Adrenal gland (tissue), 5 donors: ENCODE results near the gene CLEC10A.
"Not testable (repeated sequence)": the region's sequence is repeated elsewhere in the genome, so short reads cannot be mapped to it uniquely, and the experiment has no call there.

Experiments used
- POLR2A ChIP-seq, 2 donors: fragments of 450-650 bp; IDR thresholded peaks; one replicate each; pipeline ENCODE4 v1.6.1; 2017; ENCODE audit warnings: antibody characterized with exemption in 2 of 2, mild to moderate bottlenecking in 2 of 2, moderate library complexity in 1 of 2
- TF ChIP-seq, protein P1 (sequence below), 6 experiments: fragments of 450-650 bp in 4 of 6; fragments of 200-600 bp in 2 of 6; sonication (generic) in 1 of 6; IDR thresholded peaks; 1 replicate in 5 of 6; 2 replicates in 1 of 6; pipeline versions ENCODE4 v1.5.1 to v1.8.0; 2016 to 2021; ENCODE audit warnings: antibody characterized with exemption in 6 of 6, mild to moderate bottlenecking in 2 of 6, moderate library complexity in 1 of 6
- donor health status: DM: no; HTN: no; CAD: no.

DNA sequence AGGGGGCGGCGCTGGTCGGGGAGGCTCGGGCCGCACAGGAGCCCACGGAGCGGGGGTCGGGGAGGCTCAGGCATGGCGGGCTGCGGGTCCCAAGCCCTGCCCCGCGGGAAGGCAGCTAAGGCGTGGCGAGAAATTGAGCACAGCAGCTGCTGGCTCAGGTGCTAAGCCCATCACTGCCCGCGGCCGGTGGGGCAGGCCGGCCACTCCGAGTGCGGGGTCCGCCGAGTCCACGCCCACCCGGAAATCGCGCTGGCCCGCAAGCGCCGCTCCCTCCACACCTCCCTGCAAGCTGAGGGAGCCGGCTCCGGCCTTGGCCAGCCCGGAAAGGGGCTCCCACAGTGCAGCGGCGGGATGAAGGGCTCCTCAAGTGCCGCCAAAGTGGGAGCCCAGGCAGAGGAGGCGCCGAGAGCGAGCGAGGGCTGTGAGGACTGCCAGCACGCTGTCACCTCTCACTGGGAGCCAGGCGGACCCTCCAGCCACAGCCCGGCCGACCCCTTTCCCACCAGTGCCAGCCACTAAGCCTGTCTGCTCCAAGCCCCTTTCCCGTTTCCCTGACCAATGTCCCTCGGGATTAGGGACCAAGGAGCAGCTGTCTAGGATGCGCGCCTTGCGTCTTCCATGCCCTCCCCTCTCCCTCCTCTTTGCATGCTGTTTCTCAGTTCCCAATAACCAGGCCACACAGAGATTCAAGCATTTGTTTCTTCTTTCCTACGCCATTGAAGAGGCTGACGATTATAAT, 20.8 kb upstream of the CLEC10A start:
- TF ChIP-seq, protein P1, sequence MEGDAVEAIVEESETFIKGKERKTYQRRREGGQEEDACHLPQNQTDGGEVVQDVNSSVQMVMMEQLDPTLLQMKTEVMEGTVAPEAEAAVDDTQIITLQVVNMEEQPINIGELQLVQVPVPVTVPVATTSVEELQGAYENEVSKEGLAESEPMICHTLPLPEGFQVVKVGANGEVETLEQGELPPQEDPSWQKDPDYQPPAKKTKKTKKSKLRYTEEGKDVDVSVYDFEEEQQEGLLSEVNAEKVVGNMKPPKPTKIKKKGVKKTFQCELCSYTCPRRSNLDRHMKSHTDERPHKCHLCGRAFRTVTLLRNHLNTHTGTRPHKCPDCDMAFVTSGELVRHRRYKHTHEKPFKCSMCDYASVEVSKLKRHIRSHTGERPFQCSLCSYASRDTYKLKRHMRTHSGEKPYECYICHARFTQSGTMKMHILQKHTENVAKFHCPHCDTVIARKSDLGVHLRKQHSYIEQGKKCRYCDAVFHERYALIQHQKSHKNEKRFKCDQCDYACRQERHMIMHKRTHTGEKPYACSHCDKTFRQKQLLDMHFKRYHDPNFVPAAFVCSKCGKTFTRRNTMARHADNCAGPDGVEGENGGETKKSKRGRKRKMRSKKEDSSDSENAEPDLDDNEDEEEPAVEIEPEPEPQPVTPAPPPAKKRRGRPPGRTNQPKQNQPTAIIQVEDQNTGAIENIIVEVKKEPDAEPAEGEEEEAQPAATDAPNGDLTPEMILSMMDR (IDR thresholded peaks at IDR 0.05) = not testable (repeated sequence)
- not testable (repeated sequence) for TF ChIP-seq POLR2A (IDR thresholded peaks at IDR 0.05)
